Omental fat pad (tissue), 4 donors: ENCODE results near the gene CUBN. TPM values are rescaled to one million over a fixed set of nuclear protein-coding genes. Genes with fewer than 3 reads are reported as not detected.

Experiments
- ATAC-seq: fragments of 150-250 bp; one replicate; pipeline ENCODE4 v1.9.1; 2016; ENCODE audit warnings: mild to moderate bottlenecking, moderate library complexity; ENCODE audit not compliant: low FRiP score
- DNase-seq: peaks from one replicate; pipeline ENCODE4 v3.0.0-alpha.2; 2019; ENCODE audit warnings: low spot score
- CTCF ChIP-seq, 3 donors: fragments of 450-650 bp; IDR thresholded peaks; one replicate each; pipeline ENCODE4 v1.5.1; 2016 to 2017; ENCODE audit warnings: antibody characterized with exemption in 3 of 3, mild to moderate bottlenecking in 3 of 3, moderate library complexity in 2 of 3
- total RNA-seq, 4 donors: library from RNA; depleted of rRNA; stranded (reverse); fragments of >200 nt; gene quantifications; one replicate each; pipeline ENCODE4 v1.1.0, GENCODE V29; 2016

Gene CUBN
- total RNA-seq = 1 to 10 TPM; 1.6 to 4.5 (median 2.2) TPM

GRCh38 chr10:17129741-17130140 is at the start of gene CUBN:
Gene CUBN, minus strand, starts transcription at chr10:17129811. Its CDS starts 46 bp downstream, at chr10:17129765.
- no peak for DNase-seq

GRCh38 chr10:17179002-17179401 is 49.4 kb upstream of the CUBN start:
- TF ChIP-seq CTCF (IDR thresholded peaks at IDR 0.05) = no peak
- DNase-seq (no peak), ATAC-seq (no peak)

More at GRCh38 chr10:17129741-17130140, at the start of gene CUBN:
- no peak for TF ChIP-seq CTCF (IDR thresholded peaks at IDR 0.05)
- ATAC-seq = no peak

- ATAC-seq = no peak
- no peak for TF ChIP-seq CTCF (IDR thresholded peaks at IDR 0.05)
- DNase-seq = no peak
Observed at GRCh38 chr10:17178006-17178405, 48.4 kb upstream of the CUBN start.

- TF ChIP-seq CTCF (IDR thresholded peaks at IDR 0.05) = no peak
- DNase-seq = no peak
- ATAC-seq = no peak
Observed at GRCh38 chr10:17177014-17177413, 47.4 kb upstream of the CUBN start.

- no peak for DNase-seq
- ATAC-seq = no peak
- no peak for TF ChIP-seq CTCF (IDR thresholded peaks at IDR 0.05)
Observed at GRCh38 chr10:17176091-17176490, 46.5 kb upstream of the CUBN start.

- no peak for TF ChIP-seq CTCF (IDR thresholded peaks at IDR 0.05)
- DNase-seq (no peak), ATAC-seq (no peak)
Observed at GRCh38 chr10:17175551-17175950, 45.9 kb upstream of the CUBN start.

GRCh38 chr10:17174626-17175025 is 45.0 kb upstream of the CUBN start:
- TF ChIP-seq CTCF (IDR thresholded peaks at IDR 0.05) = no peak
- ATAC-seq = no peak
- DNase-seq = no peak
